GM12801 (cell line): ENCODE measurements around the gene CYP4F2.

ENCODE experiments used
- TF ChIP-seq, protein P1 (sequence below): IDR thresholded peaks from one replicate; pipeline ENCODE4 v1.5.1; 2011; ENCODE audit warnings: control low read depth; ENCODE audit not compliant: insufficient read length; ENCODE audit errors: extremely low read depth

The CYP4F2 gene

DNA sequence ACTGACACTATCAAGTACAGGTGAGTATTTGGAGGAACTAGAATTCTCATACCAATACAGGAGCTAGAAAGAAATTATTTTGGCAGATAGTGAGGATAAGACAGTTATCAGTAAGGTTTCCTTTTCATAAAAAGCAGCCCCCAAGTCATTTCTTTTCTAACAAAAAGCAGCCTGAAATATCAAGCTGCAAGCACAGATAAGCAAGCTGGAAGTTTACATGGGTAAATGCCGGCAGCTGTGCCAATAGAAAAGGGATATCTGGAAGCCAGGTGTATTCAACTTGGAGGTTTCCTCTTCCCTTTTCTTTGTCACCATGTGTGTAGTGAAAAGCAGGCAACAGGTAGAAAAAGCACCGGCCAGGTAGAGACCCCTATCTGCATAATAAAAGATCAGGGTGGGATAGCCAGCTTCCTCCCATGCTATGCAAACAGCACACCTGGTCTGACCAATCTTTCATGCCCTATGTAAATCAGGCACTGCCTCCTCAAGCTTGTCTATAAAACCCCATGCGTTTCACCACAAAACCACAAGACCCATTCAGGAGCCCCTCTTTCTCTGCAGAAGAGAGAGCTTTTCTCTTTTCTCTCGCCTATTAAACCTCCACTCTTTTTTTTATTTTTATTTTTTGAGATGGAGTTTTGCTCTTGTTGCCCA is 22.9 kb downstream of the CYP4F2 start:
- TF ChIP-seq, protein P1, sequence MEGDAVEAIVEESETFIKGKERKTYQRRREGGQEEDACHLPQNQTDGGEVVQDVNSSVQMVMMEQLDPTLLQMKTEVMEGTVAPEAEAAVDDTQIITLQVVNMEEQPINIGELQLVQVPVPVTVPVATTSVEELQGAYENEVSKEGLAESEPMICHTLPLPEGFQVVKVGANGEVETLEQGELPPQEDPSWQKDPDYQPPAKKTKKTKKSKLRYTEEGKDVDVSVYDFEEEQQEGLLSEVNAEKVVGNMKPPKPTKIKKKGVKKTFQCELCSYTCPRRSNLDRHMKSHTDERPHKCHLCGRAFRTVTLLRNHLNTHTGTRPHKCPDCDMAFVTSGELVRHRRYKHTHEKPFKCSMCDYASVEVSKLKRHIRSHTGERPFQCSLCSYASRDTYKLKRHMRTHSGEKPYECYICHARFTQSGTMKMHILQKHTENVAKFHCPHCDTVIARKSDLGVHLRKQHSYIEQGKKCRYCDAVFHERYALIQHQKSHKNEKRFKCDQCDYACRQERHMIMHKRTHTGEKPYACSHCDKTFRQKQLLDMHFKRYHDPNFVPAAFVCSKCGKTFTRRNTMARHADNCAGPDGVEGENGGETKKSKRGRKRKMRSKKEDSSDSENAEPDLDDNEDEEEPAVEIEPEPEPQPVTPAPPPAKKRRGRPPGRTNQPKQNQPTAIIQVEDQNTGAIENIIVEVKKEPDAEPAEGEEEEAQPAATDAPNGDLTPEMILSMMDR: no peak

DNA sequence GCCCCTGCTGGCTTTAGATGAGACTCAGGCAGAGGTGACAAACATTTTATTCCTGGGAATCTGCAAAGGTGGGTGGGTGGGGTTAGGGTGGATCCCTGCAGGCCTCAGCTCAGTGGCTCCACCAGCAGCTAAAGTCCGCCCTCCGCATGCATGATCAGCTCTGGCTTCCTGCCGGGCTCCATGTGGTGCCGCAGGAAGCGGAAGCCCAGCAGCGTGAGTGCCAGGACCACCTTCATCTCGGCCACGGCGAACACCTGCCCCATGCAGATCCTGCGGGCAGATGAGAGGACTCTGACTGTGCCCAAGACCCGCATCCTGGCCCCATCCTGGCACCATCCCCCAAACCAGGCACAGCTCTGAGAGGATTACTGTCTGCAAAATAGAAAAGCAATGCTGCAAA is 26.3 kb downstream of the CYP4F2 start:
- TF ChIP-seq, protein P1: no peak

DNA sequence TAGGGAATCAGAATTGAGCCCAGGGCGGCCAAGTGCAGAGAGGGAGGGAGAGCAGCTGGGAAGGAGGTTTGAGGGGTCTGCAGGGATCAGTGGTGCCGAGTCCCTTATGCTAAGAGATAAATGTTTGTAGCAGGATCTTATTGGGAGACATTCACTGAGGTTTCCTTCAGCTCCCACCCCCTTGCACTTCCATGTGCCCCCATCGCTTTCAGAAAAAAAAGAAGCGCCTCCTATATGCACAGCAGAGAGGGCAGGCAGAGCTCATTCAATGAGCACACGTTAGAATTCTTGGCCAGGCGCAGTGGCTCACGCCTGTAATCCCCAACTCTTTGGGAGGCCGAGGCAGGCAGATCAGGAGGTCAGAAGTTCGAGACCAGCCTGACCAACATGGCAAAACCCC is 28.0 kb downstream of the CYP4F2 start:
- TF ChIP-seq, protein P1: no peak

DNA sequence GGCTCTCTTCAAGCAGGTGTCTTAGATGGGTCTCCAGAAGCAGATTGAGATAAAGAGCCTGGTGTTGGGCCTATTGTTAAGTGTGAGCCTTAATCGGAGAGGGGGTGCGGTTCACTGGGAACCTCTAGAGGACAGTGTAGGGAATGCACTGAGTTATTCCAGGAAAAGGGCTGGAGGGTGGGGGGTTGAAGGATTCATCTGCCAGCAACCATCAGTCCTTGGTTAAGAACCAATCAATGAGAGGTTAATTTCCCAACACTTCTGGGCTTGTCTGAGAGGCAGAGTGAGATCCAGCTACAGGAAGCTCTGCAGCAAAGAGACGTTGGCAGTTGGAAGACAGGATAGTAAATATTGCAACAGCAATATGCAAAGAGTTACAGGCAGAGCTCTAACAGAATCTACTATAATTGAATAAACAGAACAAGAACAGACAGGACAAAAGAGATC is 28.7 kb downstream of the CYP4F2 start:
- TF ChIP-seq, protein P1: no peak

DNA sequence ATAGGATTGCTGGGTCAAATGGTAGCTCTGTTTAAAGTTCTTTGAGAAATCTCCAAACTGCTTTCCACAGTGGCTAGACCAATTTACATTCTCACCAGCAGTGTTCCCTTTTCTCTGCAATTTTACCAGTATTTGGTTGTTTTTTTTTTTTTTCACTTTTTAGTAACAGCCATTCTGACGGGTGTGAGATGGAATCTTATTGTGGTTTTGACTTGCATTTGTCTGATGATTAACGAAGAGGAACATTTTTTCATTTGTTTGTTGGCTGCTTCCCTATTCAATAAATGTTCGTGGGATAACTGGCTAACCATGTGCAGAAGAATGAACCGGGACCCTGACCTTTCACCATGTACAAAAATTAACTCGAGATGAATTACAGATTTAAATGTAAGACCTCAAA is 31.2 kb downstream of the CYP4F2 start:
- TF ChIP-seq, protein P1: no peak

DNA sequence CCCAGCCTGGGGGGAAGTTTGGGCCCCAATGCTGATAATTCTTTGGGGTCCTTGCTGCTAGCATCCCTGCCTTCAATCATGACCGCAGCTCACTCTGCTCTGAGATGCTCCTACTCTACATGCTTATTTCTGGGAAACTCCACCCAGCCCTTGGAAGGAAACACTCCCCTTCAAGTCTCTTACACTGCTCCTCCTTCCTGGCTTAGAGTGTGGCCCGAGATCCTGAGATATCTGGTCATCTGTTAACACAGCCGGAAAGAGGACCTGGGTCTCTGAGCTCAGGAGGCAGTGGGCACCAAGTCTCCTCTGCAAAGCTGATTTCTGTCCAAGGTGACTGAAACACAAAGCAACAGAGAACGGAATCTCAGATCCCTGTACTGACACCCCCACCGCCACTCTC is 33.0 kb downstream of the CYP4F2 start:
- TF ChIP-seq, protein P1: no peak

DNA sequence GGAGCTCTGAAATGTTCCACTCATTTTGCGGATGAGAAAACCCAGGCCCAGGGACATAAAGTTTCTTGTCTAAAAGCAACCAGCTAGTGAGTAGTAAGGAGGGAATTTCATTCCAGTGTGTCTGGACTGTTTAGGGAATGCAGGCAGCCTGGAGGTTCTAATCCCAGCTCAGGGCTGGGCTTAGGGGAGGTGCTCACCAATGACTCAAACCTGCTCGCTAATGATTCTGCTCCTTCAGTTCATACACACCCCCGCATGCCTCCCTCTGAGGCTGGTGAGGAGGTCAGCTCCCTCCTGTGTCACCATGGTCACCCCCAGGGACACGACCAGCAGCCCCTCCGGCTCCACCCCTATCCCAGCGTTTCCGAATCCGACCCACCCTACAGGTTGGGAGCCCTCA is 34.6 kb downstream of the CYP4F2 start:
- TF ChIP-seq, protein P1: no peak
